KOPT-K1 (cell line): ENCODE data around the gene SMARCA2.

Experiments
- H3K27ac ChIP-seq: fragments of 200-600 bp; sonication (generic); 2 replicates; pipeline ENCODE4 v1.5.1; 2016; ENCODE audit warnings: antibody characterized with exemption, mild to moderate bottlenecking, low read depth, low read length; ENCODE audit not compliant: poor library complexity, severe bottlenecking
- H3K36me3 ChIP-seq: fragments of 200-600 bp; sonication (generic); 2 replicates; pipeline ENCODE4 v1.5.1; 2017; ENCODE audit warnings: antibody characterized with exemption, mild to moderate bottlenecking, low read length, moderate library complexity; ENCODE audit not compliant: insufficient read depth
- H3K9me3 ChIP-seq: fragments of 200-600 bp; sonication (generic); 2 replicates; pipeline ENCODE4 v1.5.1; 2017; ENCODE audit warnings: antibody characterized with exemption, low read length, mild to moderate bottlenecking; ENCODE audit not compliant: insufficient read depth, poor library complexity, severe bottlenecking

Gene SMARCA2

DNA sequence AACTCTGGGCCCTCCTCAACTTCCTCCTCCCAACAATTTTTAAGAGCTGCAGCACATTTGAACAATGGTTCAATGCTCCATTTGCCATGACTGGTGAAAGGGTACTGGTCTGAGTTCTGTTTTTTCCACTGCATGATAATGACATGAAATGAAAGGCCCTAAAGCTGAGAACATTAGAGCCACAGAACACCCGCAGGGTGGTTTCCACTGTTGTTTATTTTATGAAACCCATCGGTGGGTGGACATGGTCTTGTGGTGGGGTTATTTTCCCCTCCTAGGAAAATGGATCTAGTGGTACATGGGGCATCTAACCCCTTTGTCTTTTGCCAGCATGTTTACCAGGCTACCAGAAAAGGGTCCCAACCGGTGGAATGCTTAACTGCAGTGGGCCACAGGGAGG is 71.8 kb downstream of the SMARCA2 start:
- Histone ChIP-seq H3K36me3 (no peaks in the 10 kb centered on the region), H3K27ac (no peak overlapping the region), H3K9me3 (no peaks in the 10 kb centered on the region)

- Histone ChIP-seq H3K9me3 (no peaks in the 10 kb centered on the region), H3K27ac (no peak overlapping the region), H3K36me3 (no peaks in the 10 kb centered on the region)
These were observed 72.6 kb downstream of the SMARCA2 start for GRCh38 chr9:2087500-2088313.

DNA sequence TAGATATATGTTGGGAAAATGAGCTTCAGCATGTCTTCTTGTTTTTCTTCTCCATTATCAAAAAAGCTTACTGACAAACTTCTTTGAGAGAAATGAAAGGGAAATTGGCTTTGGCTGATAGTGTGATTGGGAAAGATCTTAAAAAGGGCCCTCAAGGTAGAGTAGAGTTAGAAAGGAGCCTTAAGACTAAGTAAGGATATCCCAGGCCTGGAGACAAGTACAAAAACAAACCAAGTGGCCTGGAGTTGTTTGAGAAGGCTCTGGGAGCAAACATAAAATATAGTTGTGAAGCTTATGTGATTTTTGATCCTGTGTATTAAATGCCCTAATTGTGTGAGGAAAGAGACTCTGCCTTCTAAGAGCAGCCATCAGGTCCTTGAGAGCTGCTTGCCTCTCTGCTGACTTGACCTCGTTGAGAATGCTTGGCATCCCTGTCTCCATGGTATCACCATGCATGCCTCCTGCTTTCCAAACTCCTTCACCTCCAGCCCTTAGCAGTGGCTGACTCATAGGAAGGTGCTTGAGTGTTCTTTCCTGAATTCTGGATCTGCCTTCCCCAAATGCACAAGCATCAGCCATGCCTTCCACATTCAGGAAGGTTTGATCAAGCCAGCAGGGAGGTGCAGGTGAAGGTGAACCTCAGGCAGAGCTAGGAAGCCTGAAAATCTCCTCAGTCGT is 78.9 kb downstream of the SMARCA2 start:
- H3K36me3 ChIP-seq = no peaks in the 10 kb centered on the region
- no peaks in the 10 kb centered on the region for H3K9me3 ChIP-seq
- no peak overlapping the region for H3K27ac ChIP-seq

GRCh38 chr9:2096376-2096970 is 81.3 kb downstream of the SMARCA2 start:
- Histone ChIP-seq H3K27ac (no peak overlapping the region), H3K36me3 (no peaks in the 10 kb centered on the region), H3K9me3 (no peaks in the 10 kb centered on the region)

- H3K36me3 ChIP-seq = no peaks in the 10 kb centered on the region
- no peaks in the 10 kb centered on the region for H3K9me3 ChIP-seq
- no peak overlapping the region for H3K27ac ChIP-seq
These were observed 91.5 kb downstream of the SMARCA2 start for GRCh38 chr9:2106666-2107065.

- H3K9me3 ChIP-seq = no peaks in the 10 kb centered on the region
- no peak overlapping the region for H3K27ac ChIP-seq
- H3K36me3 ChIP-seq = no peaks in the 10 kb centered on the region
These were observed 92.8 kb downstream of the SMARCA2 start for GRCh38 chr9:2107906-2108451.

DNA sequence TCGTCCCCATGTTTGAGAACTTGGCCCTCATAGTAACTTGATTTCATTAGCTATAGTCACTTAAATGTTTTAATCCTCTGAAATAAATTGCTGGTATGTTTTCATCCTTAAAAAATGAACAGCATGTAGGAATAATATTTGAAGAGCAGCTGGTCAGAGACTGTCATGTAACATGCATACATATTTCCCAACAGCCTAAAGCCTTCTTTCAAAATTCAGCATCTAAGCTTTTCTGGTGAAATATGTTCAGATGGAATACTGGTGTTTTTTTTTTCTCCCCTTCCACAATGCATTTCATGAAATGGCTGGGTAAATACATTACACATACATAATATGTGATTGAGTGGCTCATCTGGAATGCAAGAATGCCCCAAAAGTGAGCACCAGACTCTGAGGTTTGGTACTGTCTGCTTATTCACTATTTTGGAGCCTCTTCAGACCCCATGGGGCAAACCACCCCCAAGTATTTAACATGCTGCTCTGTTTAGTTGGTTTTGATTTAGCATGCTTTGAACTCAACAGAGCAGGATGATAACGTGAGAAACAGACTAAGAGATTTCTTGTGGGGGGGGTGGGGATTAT is 94.0 kb downstream of the SMARCA2 start:
- no peaks in the 10 kb centered on the region for H3K36me3 ChIP-seq
- H3K9me3 ChIP-seq = no peaks in the 10 kb centered on the region
- H3K27ac ChIP-seq = no peak overlapping the region

- H3K36me3 ChIP-seq = no peaks in the 10 kb centered on the region
- no peaks in the 10 kb centered on the region for H3K9me3 ChIP-seq
- H3K27ac ChIP-seq = no peak overlapping the region
These were observed 94.9 kb downstream of the SMARCA2 start for GRCh38 chr9:2110036-2110435.

GRCh38 chr9:2116073-2116472 is 100.9 kb downstream of the SMARCA2 start:
- H3K36me3 ChIP-seq = no peaks in the 10 kb centered on the region

DNA sequence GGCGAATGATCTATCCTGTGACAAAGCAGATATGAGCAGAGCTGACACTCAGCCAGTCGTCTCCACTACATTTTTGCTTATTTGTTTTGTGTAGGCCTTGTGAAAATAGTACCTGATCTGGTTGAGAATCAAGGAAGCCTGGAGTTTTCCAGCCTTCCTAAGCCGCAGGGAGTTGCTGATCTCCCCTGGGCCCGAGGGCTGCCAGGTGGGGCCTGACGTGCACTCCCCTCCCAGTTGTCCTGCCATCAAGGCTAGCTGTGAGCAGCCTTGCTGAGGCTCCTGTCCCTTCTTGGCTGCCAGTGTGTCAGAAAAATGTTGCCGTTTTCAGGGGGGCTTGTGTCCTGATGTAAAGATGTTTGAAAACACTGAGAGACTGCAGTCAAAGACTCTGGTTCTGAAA is 102.4 kb downstream of the SMARCA2 start:
- no peaks in the 10 kb centered on the region for H3K36me3 ChIP-seq
- no peak overlapping the region for H3K27ac ChIP-seq
- no peaks in the 10 kb centered on the region for H3K9me3 ChIP-seq

More at GRCh38 chr9:2116073-2116472, 100.9 kb downstream of the SMARCA2 start:
- Histone ChIP-seq H3K27ac (no peak overlapping the region), H3K9me3 (no peaks in the 10 kb centered on the region)

DNA sequence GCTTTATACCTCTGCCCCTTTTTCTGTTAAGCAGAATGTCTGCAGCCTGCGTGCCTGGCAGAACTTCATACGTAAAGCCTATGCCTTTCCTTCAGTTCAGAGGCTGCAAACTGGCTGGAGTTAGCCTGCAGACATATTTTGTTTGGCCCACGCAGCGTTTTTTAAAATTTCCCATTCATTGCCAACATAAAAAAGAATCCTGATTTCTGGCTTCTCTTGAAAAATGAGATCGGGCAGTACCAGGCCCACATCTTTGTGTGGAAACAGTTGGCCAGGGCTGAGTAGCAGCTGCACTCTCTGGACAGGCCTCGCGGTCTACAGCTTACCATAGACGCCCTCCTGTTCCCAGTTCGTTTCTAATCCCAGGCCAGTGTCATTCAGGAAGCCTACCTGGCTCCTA is 104.4 kb downstream of the SMARCA2 start:
- H3K9me3 ChIP-seq = no peaks in the 10 kb centered on the region
- no peak overlapping the region for H3K27ac ChIP-seq
- H3K36me3 ChIP-seq = no peaks in the 10 kb centered on the region

DNA sequence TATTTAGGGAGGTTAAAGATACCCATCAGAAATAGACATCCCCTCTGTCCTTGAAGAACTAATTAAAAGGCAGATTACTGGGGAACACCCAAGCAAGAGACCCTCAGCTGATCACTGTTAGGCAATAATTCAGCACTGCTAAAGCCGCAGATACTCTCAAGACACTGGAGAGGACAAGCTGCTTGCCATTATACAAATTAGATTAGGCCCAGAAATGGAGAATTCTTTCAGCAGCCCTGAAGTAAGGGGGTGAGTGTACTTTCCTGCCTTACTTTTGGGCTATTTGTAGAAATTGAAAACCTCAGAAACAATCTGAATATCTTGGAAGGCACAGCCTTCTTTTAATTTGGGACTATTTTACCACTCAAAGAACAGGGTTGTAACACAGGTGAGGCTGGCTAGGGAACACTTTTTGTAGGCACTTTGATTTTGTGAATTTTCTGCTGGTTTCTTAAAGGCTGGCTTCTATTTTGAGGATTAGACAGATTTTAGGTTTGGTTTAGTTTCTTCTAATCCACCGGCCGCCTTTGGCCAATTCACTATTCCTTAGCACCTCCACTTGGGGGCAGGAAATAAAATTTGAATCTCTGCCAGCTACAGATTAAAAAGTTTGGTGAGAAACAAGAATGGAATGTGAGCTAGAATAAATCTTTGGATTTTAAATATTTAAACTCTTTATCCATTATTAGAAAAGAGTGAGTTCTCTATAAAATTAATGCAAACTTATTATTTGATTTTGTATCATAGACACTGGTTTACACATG is 106.0 kb downstream of the SMARCA2 start:
- Histone ChIP-seq H3K36me3 (no peaks in the 10 kb centered on the region), H3K9me3 (no peaks in the 10 kb centered on the region), H3K27ac (no peak overlapping the region)

DNA sequence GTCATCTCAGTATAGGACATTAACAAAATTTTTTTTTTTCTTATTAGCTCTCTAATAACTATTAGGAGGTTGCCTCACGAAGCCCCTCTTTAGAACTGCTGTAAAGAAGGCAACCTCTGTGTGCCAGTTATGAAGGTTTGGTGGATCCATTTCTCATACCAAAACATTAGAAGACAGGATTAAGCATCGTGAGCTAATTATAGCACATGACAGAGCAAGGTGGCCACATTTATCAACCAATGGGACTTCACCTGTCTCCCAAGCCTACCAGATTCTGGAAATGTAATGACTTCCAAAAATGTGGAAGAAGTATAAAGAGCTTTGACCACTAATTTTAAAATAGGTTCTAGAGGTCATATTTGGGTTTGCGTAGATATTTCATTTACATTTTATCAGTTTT is 107.2 kb downstream of the SMARCA2 start:
- no peaks in the 10 kb centered on the region for H3K36me3 ChIP-seq
- no peak overlapping the region for H3K27ac ChIP-seq
- H3K9me3 ChIP-seq = no peaks in the 10 kb centered on the region

DNA sequence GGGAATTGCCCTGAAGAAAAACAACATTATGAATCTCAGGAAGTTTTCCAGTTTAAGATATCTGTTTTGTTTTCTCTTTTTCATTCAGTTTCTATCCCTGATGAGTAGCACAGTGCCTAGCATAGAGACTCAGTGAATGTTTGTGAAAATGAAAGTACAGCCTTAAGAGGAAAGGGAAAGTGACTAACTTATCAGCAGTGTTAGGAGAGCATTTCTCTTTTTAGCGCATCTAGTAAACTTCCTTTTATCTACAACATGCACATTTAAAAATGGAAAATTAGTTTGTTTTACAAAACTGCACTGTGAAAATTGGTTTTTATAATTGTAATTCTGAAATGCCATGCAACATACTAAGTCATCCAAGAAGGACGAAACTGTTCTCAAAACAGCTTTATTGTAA is 110.8 kb downstream of the SMARCA2 start:
- Histone ChIP-seq H3K27ac (no peak overlapping the region), H3K9me3 (no peaks in the 10 kb centered on the region), H3K36me3 (no peaks in the 10 kb centered on the region)
